ENCODE results near the gene JPT1.
"Not testable (repeated sequence)": the region's sequence is repeated elsewhere in the genome, so short reads cannot be mapped to it uniquely, and the experiment has no call there.

JPT1 gene, protein sequence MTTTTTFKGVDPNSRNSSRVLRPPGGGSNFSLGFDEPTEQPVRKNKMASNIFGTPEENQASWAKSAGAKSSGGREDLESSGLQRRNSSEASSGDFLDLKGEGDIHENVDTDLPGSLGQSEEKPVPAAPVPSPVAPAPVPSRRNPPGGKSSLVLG

GRCh38 chr17:75154195-75155106, at the start of gene JPT1:
Gene JPT1, minus strand, starts transcription at chr17:75154512. Its CDS starts 115 bp downstream, at chr17:75154397.
- peak; percentile 97 for DNase-seq

DNA sequence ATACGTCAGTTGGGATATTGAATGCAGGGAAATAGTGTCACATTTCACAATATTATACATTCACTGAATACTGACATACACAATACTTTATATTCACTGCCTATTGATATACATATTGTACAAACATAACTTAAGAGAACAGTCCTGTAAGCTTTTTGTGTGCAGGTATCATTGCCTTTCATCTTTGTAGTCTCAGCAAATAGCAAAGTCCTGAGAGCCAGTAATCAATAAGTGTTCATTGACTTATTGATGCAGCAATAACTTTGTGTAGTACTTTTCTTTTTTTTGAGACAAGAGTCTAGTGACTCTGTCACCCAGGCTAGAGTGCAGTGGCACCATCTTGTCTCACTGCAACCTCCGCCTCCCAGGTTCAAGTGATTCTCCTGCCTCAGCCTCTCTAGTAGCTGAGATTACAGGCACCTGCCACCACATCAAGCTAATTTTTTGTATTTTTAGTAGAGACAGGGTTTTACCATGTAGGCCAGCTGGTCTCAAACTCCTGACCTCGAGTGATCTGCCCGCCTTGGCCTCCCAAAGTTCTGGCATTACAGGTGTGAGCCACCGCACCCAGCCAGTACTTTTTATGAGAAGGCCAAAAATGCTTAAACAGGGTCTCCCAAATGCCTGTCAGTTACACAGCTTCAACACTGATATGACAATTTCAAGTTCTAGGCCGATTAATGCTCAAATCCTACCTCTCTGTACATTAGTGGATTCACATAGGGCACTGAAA, 45.7 kb upstream of the JPT1 start:
- no peak for DNase-seq

DNA sequence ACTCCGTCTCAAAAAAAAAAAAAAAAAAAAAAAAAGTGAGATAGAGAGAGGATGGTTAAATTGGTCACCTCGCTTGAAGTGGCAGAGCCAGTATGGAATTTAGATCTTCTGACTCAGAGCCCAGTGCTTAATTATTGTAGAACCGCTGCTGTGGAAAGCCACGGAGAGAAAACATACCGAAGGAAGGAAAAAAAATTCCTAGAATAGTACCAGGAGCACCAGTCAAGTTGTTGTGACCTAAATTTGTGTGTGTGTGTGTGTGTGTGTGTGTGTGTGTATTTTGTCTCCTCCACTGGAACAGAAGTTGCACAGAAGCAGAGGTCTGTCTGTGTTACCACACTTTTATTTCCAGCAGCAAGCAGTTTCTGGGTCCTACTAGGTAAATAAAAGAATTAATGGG, 40.6 kb upstream of the JPT1 start:
- DNase-seq = no peak

- no peak for DNase-seq
These were observed 37.3 kb upstream of the JPT1 start for GRCh38 chr17:75191584-75191983.

DNA sequence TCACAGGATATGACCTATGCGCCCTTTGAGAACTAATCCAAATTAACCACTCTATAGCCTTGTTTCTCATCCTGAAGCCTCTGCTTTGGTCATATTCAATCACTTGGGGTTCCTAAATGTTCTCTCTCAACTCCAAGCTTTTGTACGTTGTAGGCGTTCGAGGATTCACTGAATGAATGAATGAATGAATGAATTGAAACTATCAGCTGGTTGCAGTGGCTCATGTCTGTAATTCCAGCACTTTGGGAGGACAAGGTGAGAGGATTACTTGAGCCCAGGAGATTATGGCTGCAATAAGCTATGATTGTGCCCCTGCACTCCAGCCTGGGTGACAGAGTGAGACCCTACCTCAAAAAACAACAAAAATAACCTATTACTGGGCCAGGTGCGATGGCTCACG, 34.3 kb upstream of the JPT1 start:
- DNase-seq = no peak

GRCh38 chr17:75183999-75184884, 29.9 kb upstream of the JPT1 start:
- no peak for DNase-seq

- peak; percentile 84 for DNase-seq
These were observed 28.5 kb upstream of the JPT1 start, which contains the start of gene SUMO2 for GRCh38 chr17:75182569-75183436. Gene SUMO2, minus strand, starts transcription at chr17:75182959. Its CDS starts 125 bp downstream, at chr17:75182834.

- no peak for DNase-seq
These were observed 27.9 kb upstream of the JPT1 start for GRCh38 chr17:75182319-75182568.

GRCh38 chr17:75181608-75182318, 27.5 kb upstream of the JPT1 start:
- DNase-seq = no peak

- no peak for DNase-seq
These were observed 26.8 kb upstream of the JPT1 start for GRCh38 chr17:75181110-75181509.

DNA sequence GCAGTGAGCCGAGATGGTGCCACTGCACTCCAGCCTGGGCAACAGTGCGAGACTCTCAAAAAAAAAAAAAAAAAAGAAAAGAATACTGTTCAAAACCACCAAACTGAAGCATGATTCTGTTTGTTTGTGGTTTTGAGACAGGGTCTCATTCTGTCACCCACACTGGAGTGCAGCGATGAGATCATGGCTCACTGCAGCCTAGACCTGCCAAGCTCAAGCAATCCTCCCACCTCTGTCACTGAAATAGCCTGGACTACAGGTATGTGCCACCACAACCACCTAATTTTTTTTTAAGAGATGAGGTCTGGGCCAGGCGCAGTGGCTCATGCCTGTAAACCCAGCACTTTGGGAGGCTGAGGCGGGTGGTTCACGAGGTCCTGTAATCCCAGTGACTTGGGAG, 24.1 kb upstream of the JPT1 start:
- DNase-seq = no peak

GRCh38 chr17:75176625-75177024, 22.3 kb upstream of the JPT1 start:
- no peak for DNase-seq

- no peak for DNase-seq
These were observed 20.7 kb upstream of the JPT1 start for GRCh38 chr17:75174996-75175395.

DNA sequence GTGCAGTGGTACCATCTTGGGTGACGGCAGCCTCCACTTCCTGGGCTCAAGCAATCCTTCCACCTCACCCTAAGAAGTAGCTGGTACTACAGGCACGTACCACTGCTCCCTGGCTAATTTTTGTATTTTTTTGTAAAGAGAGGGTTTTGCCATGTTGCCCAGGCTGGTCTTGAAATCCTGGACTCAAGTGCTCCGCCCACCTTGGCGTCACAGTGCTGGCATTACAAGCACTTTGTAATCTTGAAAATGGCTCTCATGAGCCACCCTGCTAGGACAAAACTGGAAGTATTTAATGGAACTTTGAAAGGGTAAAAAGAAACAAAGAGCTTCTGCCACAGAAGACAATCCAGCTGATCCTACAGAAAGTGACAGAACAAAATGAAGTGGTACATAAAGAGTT, 19.2 kb upstream of the JPT1 start:
- no peak for DNase-seq

- no peak for DNase-seq
These were observed 14.7 kb upstream of the JPT1 start for GRCh38 chr17:75168998-75169397.

GRCh38 chr17:75164606-75165005, 10.3 kb upstream of the JPT1 start:
- not testable (repeated sequence) for DNase-seq

DNA sequence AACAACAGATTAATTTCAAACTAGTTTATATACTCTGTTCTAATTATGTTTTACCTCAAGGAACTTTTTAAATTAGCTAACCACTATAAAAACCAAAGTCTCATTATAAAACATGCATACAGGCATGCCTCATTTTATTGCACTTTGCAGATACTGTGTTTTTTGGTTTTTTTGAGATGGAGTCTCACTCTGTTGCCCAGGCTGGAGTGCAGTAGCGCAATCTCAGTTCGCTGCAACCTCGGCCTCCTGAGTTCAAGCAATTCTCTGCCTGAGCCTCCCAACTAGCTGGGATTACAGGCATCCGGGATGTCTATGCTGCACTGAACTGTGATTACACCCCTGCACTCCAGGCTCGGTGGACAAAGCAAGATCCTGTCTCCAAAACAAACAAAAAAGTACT, 8.8 kb upstream of the JPT1 start:
- no peak for DNase-seq

- DNase-seq = no peak
These were observed 5.9 kb upstream of the JPT1 start for GRCh38 chr17:75160211-75160610.

- DNase-seq = no peak
These were observed 5.1 kb upstream of the JPT1 start for GRCh38 chr17:75159196-75160031.

DNA sequence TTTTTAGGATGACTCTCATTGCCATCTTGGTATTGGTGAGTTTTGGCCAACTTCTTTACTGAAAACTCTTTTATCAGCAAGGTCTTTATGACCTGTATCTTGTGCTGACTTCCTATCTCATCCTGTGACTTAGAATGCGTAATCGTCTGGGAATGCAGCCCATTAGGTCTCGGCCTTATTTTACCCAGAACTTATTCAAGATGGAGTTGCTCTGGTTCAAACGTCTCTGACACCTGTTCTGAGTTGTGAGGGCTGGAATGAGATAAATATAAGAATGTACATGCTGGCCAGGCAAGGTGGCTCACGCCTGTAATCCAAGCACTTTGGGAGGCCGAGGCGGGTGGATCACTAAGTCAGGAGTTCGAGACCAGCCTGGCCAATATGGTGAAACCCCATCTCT, 4.2 kb upstream of the JPT1 start:
- DNase-seq = not testable (repeated sequence)
